Nephron progenitor cell (in vitro differentiated cells): ENCODE results near the gene WWOX.

ENCODE experiments used
- DNase-seq: peaks from one replicate; pipeline ENCODE4 v3.0.0; 2021
- H3K27ac Mint-ChIP-seq: 2 replicates; pipeline ENCODE4 v1.8.0; 2021; ENCODE audit warnings: mild to moderate bottlenecking, moderate library complexity, mixed read lengths
- H3K27me3 Mint-ChIP-seq: 2 replicates; pipeline ENCODE4 v1.8.0; 2021; ENCODE audit warnings: mild to moderate bottlenecking, low read depth, mixed read lengths; ENCODE audit not compliant: poor library complexity
- H3K36me3 Mint-ChIP-seq: 2 replicates; pipeline ENCODE4 v1.8.0; 2021; ENCODE audit warnings: low read depth, mixed read lengths
- H3K4me1 Mint-ChIP-seq: 2 replicates; pipeline ENCODE4 v1.8.0; 2021; ENCODE audit warnings: mixed read lengths
- H3K4me3 Mint-ChIP-seq: 2 replicates; pipeline ENCODE4 v1.8.0; 2021; ENCODE audit warnings: mild to moderate bottlenecking, moderate library complexity, mixed read lengths
- H3K9me3 Mint-ChIP-seq: 2 replicates; pipeline ENCODE4 v1.8.0; 2021; ENCODE audit warnings: mild to moderate bottlenecking, moderate library complexity, mixed read lengths
- CTCF ChIP-seq: fragments of 200-600 bp; sonication (generic); IDR thresholded peaks from 2 replicates; pipeline ENCODE4 v1.5.0; 2021; ENCODE audit warnings: antibody characterized with exemption

The WWOX gene

DNA sequence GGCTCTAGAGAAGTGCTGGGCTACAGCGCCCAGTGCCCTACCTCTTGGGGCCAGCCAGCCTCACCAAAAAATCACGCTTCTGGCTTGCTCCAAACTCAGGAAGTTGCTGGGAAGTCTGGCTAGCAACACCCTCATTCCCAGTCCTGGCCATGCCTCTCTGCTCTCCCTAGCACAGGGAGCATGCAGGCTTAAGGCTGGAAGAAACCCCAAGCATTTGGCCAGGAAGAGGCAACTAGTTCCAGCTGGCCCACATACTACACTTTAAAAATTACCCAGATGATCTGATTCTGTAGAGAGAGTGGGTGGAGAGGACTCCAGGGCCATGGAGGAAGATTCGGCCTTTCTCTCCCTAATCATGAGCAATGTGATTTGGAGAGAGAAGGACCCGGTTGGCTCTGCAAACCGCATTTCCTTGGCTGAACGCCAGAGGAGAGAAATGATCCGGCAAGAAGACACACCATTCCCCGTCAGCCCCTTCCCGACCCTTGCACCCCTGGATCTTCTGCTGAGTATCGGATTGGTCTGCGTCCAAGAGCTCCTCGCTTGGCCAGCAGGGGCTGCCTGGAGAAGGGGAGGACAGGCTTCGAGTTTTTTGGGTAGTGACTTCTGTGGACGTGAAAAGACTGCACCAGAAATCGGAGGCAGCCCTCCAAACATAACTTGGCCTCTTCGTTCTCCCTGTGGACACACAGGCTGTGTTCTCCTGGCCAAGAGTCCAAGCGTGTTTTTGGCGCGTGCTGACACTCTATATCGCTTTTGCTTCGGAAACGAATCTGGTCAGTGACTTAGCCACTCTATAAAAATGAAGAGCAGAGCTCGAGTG is 406.3 kb downstream of the WWOX start:
- no peak for DNase-seq
- Mint-ChIP-seq H3K36me3 (no peaks in the 10 kb centered on the region), H3K27me3 (peaks cover 2% of the 10 kb centered on the region), H3K4me1 (peaks cover 66% of the 10 kb centered on the region), H3K4me3 (no peak overlapping the region), H3K27ac (peak overlapping the region; percentile 31), H3K9me3 (peaks cover 4% of the 10 kb centered on the region)
- TF ChIP-seq CTCF, result no peak

- DNase-seq, result no peak
- no peak for TF ChIP-seq CTCF
- H3K9me3 Mint-ChIP-seq, result peaks cover 4% of the 10 kb centered on the region
These were observed 407.1 kb downstream of the WWOX start for GRCh38 chr16:78506367-78507193.

GRCh38 chr16:78507576-78507975 is 408.1 kb downstream of the WWOX start:
- Mint-ChIP-seq H3K27ac (no peak overlapping the region), H3K9me3 (no peaks in the 10 kb centered on the region)
- TF ChIP-seq CTCF, result no peak

More at GRCh38 chr16:78506367-78507193, 407.1 kb downstream of the WWOX start:
- Mint-ChIP-seq H3K4me3 (no peak overlapping the region), H3K4me1 (peaks cover 59% of the 10 kb centered on the region), H3K27me3 (peaks cover 2% of the 10 kb centered on the region), H3K27ac (no peak overlapping the region), H3K36me3 (no peaks in the 10 kb centered on the region)

GRCh38 chr16:78509965-78510364 is 410.5 kb downstream of the WWOX start:
- no peak overlapping the region for H3K4me3 Mint-ChIP-seq
- H3K27me3 Mint-ChIP-seq, result peaks cover 2% of the 10 kb centered on the region
- no peaks in the 10 kb centered on the region for H3K36me3 Mint-ChIP-seq

More at GRCh38 chr16:78507576-78507975, 408.1 kb downstream of the WWOX start:
- peaks cover 51% of the 10 kb centered on the region for H3K4me1 Mint-ChIP-seq
- H3K36me3 Mint-ChIP-seq, result no peaks in the 10 kb centered on the region
- H3K4me3 Mint-ChIP-seq, result no peak overlapping the region
- DNase-seq, result no peak
- peaks cover 2% of the 10 kb centered on the region for H3K27me3 Mint-ChIP-seq

DNA sequence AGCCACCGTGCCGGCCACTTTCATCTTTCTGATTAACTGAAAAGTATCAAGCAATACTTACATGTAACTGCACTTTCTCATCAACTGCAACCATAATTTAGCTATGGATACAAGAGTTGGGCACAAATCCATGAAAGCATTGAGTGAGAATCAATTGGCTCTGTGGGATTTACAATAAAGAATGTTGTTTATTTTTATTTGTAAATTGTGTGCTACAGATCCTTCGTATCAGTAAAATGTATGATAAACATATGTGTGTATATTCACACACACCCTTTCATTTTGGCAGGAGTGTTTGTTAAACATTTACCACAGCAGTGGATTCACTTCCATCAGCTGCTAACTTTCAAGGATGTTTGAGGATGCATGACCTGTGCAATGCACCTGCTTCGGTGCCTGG is 411.0 kb downstream of the WWOX start:
- Mint-ChIP-seq H3K4me1 (peaks cover 22% of the 10 kb centered on the region), H3K27ac (no peak overlapping the region), H3K27me3 (peaks cover 2% of the 10 kb centered on the region), H3K36me3 (no peaks in the 10 kb centered on the region), H3K4me3 (no peak overlapping the region), H3K9me3 (no peaks in the 10 kb centered on the region)
- TF ChIP-seq CTCF, result no peak
- DNase-seq, result no peak

More at GRCh38 chr16:78509965-78510364, 410.5 kb downstream of the WWOX start:
- Mint-ChIP-seq H3K4me1 (peaks cover 28% of the 10 kb centered on the region), H3K9me3 (no peaks in the 10 kb centered on the region), H3K27ac (peak overlapping the region; percentile 21)
- no peak for TF ChIP-seq CTCF
- DNase-seq, result no peak
